Endothelial cell of umbilical vein (primary cell): Measurements from ENCODE around the gene MATCAP1.

Experiments used
- CTCF ChIP-seq, 2 donors: IDR thresholded peaks; 1 replicate in 1 of 2; 2 replicates in 1 of 2; pipeline ENCODE4 v1.5.1; 2011; ENCODE audit warnings: low read length in 2 of 2, mild to moderate bottlenecking in 2 of 2, moderate library complexity in 2 of 2, control low read depth in 1 of 2, inconsistent platforms in 1 of 2, low read depth in 1 of 2; ENCODE audit not compliant: insufficient read depth in 1 of 2; ENCODE audit errors: extremely low read depth in 1 of 2
- JUN ChIP-seq: IDR thresholded peaks from 2 replicates; pipeline ENCODE4 v1.6.1; 2011; ENCODE audit warnings: borderline replicate concordance, low read depth; ENCODE audit not compliant: insufficient read length, insufficient read depth
- POLR2A ChIP-seq: IDR thresholded peaks from 2 replicates; pipeline ENCODE4 v1.6.1; 2012; ENCODE audit warnings: low read depth, mild to moderate bottlenecking, control low read depth, low read length
- POLR2AphosphoS5 ChIP-seq: IDR thresholded peaks from 2 replicates; pipeline ENCODE4 v1.6.1; 2012; ENCODE audit warnings: low read depth, mild to moderate bottlenecking, control low read depth, low read length, moderate library complexity; ENCODE audit not compliant: insufficient read depth

GRCh38 chr16:67213197-67214019, 29.6 kb upstream of the MATCAP1 start:
- no peak for TF ChIP-seq CTCF (IDR thresholded peaks at IDR 0.05; ENCODE audit: extremely low read depth in 1 of 2, insufficient read depth in 1 of 2, low read depth in 1 of 2, low read length in 2 of 2)
- no peak for TF ChIP-seq POLR2A
- no peak for TF ChIP-seq JUN
- no peak for TF ChIP-seq POLR2AphosphoS5
